ENCODE measurements around the gene SLC7A6OS.
A peak's percentile ranks its signal among the peaks of the same experiment; 100 is the strongest.
"Not testable (repeated sequence)": the region's sequence is repeated elsewhere in the genome, so short reads cannot be mapped to it uniquely, and the experiment has no call there.

SLC7A6OS gene

GRCh38 chr16:68297908-68298307, 12.8 kb downstream of the SLC7A6OS start:
- no peak for DNase-seq

DNA sequence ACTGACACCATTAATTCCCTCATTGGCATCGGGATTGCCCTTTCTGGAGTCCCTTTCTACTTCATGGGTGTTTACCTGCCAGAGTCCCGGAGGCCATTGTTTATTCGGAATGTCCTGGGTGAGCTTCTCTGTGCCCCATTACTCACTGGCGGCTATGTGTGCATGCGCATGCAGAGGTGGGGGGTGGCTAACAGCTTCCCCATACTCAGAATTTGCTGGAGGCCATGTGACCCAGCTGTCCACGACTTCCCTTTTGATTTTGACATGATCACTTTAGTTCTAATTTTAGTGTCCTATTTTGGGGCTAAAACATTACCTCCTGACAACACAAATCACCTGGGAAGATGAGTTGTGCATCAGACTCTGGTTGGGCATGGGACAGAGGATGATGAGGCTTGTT, 14.1 kb downstream of the SLC7A6OS start:
- no peak for DNase-seq

DNA sequence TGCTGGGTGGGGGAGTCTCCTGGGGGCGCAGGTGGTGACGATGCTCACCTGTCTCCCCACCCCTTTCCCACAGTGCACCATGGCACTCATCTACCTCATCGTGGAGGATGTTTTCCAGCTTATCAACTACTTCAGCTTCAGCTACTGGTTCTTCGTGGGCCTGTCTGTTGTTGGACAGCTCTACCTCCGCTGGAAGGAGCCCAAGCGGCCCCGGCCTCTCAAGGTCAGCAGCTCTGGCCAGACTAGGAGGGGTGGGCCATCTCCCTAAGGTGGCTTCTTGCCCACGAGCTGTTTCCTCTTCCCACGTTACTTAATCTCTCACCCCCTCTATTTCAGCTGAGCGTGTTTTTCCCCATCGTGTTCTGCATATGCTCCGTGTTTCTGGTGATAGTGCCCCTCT, 14.5 kb downstream of the SLC7A6OS start:
- no peak for DNase-seq

- DNase-seq = no peak
Observed at GRCh38 chr16:68292425-68292824, 18.3 kb downstream of the SLC7A6OS start.

GRCh38 chr16:68291227-68291626, 19.5 kb downstream of the SLC7A6OS start:
- DNase-seq = no peak

DNA sequence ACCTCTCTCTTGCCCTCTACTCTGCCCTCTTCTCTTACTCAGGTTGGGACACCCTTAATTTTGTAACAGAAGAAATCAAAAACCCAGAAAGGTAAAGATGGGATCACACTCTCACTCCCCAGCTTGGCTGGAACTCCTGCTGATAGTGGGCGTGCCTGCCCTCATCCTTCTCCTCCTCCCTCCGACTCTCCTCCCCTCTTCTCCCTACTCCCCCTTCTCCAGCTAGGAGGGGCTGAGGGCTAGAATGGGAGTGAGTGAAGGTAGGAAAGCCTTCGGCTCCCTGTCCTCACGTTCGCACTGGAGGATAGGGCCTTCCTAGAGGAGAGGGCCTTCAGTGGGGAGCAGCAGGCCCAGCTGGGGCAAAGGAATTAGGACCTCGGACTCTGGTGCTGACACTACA, 20.3 kb downstream of the SLC7A6OS start:
- DNase-seq = no peak

GRCh38 chr16:68289621-68290329, 21.0 kb downstream of the SLC7A6OS start:
- DNase-seq = peak; percentile 60

DNA sequence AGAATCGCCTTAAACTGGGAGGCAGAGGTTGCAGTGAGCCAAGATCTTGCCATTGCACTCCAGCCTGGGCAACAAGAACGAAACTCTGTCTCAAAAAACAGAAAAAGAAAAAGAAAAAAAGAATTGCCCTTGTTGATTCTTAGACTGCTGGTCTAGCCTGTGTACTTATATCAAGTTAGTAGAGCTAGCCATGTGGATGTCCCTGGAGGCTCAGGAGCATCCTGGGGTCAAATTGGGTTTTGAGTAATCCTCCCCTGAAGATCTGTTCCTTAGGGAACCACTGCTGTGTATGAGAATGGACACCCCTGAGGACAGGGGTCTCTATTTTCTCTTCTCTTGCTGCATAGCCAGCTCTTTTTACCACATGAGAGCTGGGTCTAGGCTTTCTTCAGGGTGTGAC, 21.5 kb downstream of the SLC7A6OS start:
- no peak for DNase-seq

- DNase-seq = not testable (repeated sequence)
Observed at GRCh38 chr16:68288796-68289195, 21.9 kb downstream of the SLC7A6OS start.

- DNase-seq = no peak
Observed at GRCh38 chr16:68288252-68288650, 22.5 kb downstream of the SLC7A6OS start.

GRCh38 chr16:68287276-68288251, 23.2 kb downstream of the SLC7A6OS start:
- peak; percentile 27 for DNase-seq

DNA sequence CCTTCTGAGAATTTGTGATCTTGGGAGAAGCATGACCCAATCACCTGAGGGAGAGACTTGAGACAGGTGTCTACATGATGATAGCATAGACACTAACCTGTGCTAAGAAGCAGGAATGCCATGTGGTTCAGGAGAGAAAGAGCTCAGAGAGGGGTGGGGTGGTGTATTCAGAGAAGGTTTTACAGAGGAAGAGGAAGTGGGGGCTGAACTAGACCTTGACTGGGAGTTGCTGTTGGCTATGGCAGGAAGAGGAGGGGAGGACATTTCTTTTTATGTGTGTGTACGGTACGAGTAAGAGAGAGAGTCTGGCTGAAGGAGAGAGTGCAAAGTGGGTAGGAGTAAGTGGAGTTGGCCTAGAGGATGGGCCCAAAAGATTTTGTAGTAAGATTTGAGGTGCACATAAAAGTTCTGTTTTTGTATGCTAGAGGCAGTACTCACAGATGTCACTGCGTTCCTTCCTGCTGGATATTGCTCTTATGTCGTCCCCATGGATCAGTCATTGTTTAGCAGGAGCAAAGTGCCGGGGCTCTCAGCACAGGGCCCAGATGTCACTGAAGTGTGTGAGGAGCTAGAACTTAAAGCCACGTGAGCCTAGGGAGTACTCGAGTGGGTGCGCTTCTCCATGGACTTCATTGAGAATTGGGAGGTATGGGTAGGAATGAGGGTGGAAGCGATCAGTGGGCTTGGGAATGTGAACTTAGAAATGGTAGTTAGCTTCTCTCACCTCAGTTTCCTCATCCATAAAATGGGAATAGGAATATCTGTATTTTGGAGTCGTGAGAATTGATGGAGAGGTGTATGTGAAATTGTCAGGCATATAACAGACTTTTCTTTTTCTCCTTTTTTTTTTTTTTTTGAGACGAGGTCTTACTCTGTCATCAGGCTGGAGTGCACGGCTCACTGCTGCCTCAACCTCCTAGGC, 24.3 kb downstream of the SLC7A6OS start:
- DNase-seq = no peak

GRCh38 chr16:68285683-68286082, 25.1 kb downstream of the SLC7A6OS start:
- DNase-seq = no peak

DNA sequence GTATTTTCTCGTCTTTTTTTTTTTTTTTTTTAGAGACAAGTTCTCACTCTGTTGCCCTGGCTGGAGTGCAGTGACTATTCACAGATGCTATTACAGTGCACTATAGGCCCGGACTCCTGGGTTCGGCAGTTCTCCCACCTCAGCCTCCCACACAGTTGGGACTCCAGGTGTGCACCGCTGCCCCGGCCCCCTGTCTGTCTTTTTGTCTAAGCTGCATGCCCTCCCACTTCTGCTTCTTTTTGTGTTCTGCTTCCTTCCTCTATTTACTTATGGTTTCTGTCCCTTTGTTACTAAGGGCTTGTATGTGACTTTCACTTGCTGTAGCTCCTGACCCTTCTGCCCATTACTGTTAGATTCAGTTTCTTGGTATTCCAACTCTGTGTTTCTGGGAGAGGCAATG, 25.9 kb downstream of the SLC7A6OS start:
- no peak for DNase-seq

- DNase-seq = no peak
Observed at GRCh38 chr16:68283801-68284598, 26.7 kb downstream of the SLC7A6OS start.

DNA sequence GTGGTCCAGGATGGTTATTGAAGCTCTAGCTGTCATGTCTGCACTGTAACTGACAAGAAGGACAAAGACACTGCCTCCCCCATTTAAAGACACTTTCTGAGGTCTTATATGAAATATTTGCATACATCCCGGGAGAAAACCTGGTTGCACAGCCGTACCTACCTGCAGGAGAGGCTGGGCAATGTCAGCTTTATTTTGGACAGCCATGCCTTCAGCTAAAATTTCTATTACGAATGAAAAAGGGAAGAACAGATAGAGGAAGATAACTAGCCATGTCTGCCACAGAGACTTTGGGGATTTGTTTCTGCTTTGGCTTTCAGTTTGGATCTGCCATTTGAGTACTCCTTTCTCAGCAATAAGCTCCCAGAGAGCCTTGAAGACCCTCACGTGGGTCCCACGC, 27.4 kb downstream of the SLC7A6OS start:
- DNase-seq = no peak

- DNase-seq = no peak
Observed at GRCh38 chr16:68282064-68282452, 28.7 kb downstream of the SLC7A6OS start.

DNA sequence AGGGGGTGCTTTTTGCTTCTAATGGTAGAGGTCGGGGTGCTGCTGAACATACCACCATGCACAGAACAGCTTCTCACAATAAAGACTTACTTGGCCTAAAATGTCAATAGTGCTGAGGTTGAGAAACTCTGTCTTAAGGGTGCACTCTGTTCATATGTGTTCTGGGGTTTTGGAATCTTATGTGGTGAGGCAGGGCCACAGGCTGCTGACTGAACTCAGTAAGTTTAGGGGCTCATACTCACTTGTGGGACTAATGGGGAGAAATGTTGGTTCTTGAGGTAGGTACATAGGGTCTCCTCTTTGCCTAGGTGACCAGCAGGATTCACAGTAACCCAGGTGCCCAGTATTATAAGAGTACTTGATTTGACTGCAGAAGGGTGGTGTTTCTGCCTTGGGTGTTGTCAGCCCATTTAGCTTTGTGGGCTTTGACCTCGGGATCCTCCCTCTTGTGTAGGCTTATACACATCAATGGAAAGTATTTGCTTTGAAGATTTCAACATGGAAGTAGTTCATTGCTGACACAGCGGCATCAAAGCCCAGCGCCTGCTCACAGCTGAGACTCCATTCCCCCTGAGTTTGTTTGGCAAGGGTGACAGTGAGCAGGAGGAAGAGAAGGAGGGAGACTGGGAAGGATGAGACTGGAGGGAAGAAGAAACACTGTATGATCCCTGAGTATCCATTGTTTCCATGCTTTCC, 29.2 kb downstream of the SLC7A6OS start:
- DNase-seq = no peak

DNA sequence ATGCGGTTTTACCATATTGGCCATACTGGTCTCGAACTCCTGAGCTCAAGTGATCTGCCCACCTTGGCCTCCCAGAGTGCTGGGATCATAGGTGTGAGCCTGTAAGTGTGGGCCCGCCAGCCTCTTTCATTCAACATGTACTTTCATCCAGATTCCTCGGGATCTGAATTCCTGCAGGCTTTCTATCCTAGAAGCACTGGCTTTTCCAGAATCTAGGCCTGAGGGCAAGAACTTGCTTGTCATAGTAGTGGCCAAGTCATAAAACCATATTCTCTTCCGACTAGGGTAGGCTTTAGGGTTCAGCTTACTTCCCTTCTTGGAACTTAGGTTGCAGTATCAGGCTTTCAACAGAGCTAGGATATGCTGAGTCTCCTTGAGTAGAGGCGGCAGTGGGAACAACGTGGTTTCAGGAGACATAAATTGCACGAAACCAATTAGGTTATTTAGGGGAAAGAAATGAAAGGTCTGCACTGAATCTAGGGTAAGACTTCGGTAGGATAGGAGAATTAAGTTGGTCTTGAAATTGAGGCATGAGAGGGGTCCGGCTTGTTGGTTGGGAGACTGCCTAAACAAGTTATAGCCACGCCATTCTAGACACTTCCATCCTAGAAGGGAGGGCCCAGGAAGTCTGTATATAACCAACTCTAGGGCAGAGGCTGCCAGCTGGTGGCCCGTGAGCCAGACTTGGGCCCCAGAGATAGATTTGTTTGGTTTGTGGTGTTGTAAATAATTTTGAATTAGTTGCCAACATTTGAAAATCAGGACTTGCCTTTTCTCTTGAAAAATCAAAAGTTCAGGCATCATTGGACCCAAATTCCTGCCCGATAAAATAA, 30.8 kb downstream of the SLC7A6OS start:
- DNase-seq = no peak

GRCh38 chr16:68276223-68276622, 34.5 kb downstream of the SLC7A6OS start:
- no peak for DNase-seq
